ENCODE data around the gene GCNT3.

GRCh38 chr15:59594493-59594942, 17.1 kb upstream of the GCNT3 start:
- TF ChIP-seq CTCF (conservative IDR thresholded peaks at IDR 0.05; ENCODE audit: low read length): no peak
- TF ChIP-seq EZH2phosphoT487 (IDR thresholded peaks at IDR 0.05; ENCODE audit: borderline replicate concordance): no peak

All from Loucy (cell line).